CD14-positive monocyte (primary cell): ENCODE data around the gene MBD3L2B. TPM values are rescaled to one million over a fixed set of nuclear protein-coding genes. Genes with fewer than 3 reads are reported as not detected.
A peak's percentile ranks its signal among the peaks of the same experiment; 100 is the strongest.

Experiments
- DNase-seq, 3 donors: peaks; one replicate each; pipeline ENCODE4 v3.0.0-alpha.2; 2011 to 2022
- H2AFZ ChIP-seq: 2 replicates; pipeline ENCODE4 v1.6.0; 2012; ENCODE audit warnings: mild to moderate bottlenecking, low read depth, low read length, inconsistent platforms; ENCODE audit not compliant: insufficient read depth, poor library complexity, severe bottlenecking
- H3K27ac ChIP-seq, 2 donors: 1 replicate in 1 of 2; 2 replicates in 1 of 2; pipeline ENCODE4 v1.5.1; 2012 to 2013; ENCODE audit warnings: low read length in 2 of 2, control low read depth in 1 of 2, inconsistent platforms in 1 of 2, low read depth in 1 of 2, mild to moderate bottlenecking in 1 of 2
- H3K27me3 ChIP-seq, 2 donors: one replicate each; pipeline versions ENCODE4 v1.6.0 to v1.6.1; 2011 to 2013; ENCODE audit warnings: low read length in 2 of 2; ENCODE audit not compliant: control insufficient read depth in 2 of 2, insufficient read depth in 2 of 2
- H3K36me3 ChIP-seq, 2 donors: replicated peaks in 1 of 2; 1 replicate in 1 of 2; 2 replicates in 1 of 2; pipeline versions ENCODE4 v1.5.1 to v1.6.1; 2012 to 2013; ENCODE audit warnings: low read length in 2 of 2, control low read depth in 1 of 2, inconsistent platforms in 1 of 2, mild to moderate bottlenecking in 1 of 2; ENCODE audit not compliant: insufficient read depth in 2 of 2, control insufficient read depth in 1 of 2
- H3K4me1 ChIP-seq, 2 donors: 1 replicate in 1 of 2; 2 replicates in 1 of 2; pipeline versions ENCODE4 v1.5.1 to v1.6.1; 2012 to 2013; ENCODE audit warnings: low read length in 2 of 2, control low read depth in 1 of 2, inconsistent platforms in 1 of 2, mild to moderate bottlenecking in 1 of 2, moderate library complexity in 1 of 2; ENCODE audit not compliant: insufficient read depth in 2 of 2, control insufficient read depth in 1 of 2
- H3K4me2 ChIP-seq: replicated peaks from 2 replicates; pipeline ENCODE3; 2012; ENCODE audit warnings: low read length, moderate library complexity, mild to moderate bottlenecking; ENCODE audit not compliant: poor library complexity, severe bottlenecking; ENCODE audit errors: extremely low read depth
- H3K4me3 ChIP-seq, 3 experiments: fragments of 200-600 bp in 1 of 3; sonication (generic) in 1 of 3; replicated peaks in 1 of 3; 1 replicate in 2 of 3; 2 replicates in 1 of 3; pipeline ENCODE4 v1.5.1; 2011 to 2013; ENCODE audit warnings: low read length in 3 of 3, mild to moderate bottlenecking in 3 of 3, control low read depth in 2 of 3, low read depth in 2 of 3, inconsistent platforms in 1 of 3, moderate library complexity in 1 of 3
- H3K79me2 ChIP-seq: 2 replicates; pipeline ENCODE4 v1.6.0; 2012; ENCODE audit warnings: mild to moderate bottlenecking, control low read depth, inconsistent platforms, low read length, moderate library complexity; ENCODE audit not compliant: insufficient read depth
- H3K9ac ChIP-seq: 2 replicates; pipeline ENCODE4 v1.6.0; 2017; ENCODE audit warnings: low read length, mild to moderate bottlenecking; ENCODE audit not compliant: insufficient read depth, poor library complexity, severe bottlenecking
- H3K9me3 ChIP-seq, 2 donors: replicated peaks in 1 of 2; 1 replicate in 1 of 2; 2 replicates in 1 of 2; pipeline versions ENCODE4 v1.5.1 to v1.6.1; 2012 to 2013; ENCODE audit warnings: low read length in 2 of 2, control low read depth in 1 of 2; ENCODE audit not compliant: control insufficient read depth in 1 of 2, insufficient read depth in 1 of 2
- H4K20me1 ChIP-seq: 2 replicates; pipeline ENCODE4 v1.6.0; 2012; ENCODE audit warnings: mild to moderate bottlenecking, low read length, control low read depth, moderate library complexity; ENCODE audit not compliant: insufficient read depth
- H3K27ac Mint-ChIP-seq, 7 donors: one replicate each; pipeline ENCODE4 v1.8.0; 2020; ENCODE audit warnings: mild to moderate bottlenecking in 7 of 7, mixed read lengths in 7 of 7, moderate library complexity in 6 of 7, inconsistent platforms in 2 of 7
- H3K27me3 Mint-ChIP-seq, 3 donors: one replicate each; pipeline ENCODE4 v1.8.0; 2021 to 2022; ENCODE audit warnings: low read depth in 3 of 3, mild to moderate bottlenecking in 3 of 3, mixed read lengths in 3 of 3, moderate library complexity in 3 of 3, inconsistent platforms in 1 of 3
- H3K36me3 Mint-ChIP-seq, 2 donors: one replicate each; pipeline ENCODE4 v1.8.0; 2020; ENCODE audit warnings: mixed read lengths in 2 of 2, inconsistent platforms in 1 of 2, mild to moderate bottlenecking in 1 of 2
- H3K4me1 Mint-ChIP-seq: one replicate; pipeline ENCODE4 v1.8.0; 2020; ENCODE audit warnings: mild to moderate bottlenecking, mixed read lengths
- H3K4me3 Mint-ChIP-seq, 2 donors: one replicate each; pipeline ENCODE4 v1.8.0; 2020; ENCODE audit warnings: mild to moderate bottlenecking in 2 of 2, mixed read lengths in 2 of 2, moderate library complexity in 1 of 2
- H3K9me3 Mint-ChIP-seq, 7 donors: one replicate each; pipeline ENCODE4 v1.8.0; 2020 to 2022; ENCODE audit warnings: mixed read lengths in 7 of 7, mild to moderate bottlenecking in 6 of 7, moderate library complexity in 6 of 7, inconsistent platforms in 2 of 7
- WGBS: methylation state at CpG from one replicate; pipeline ENCODE4 v1.1.5; 2013; ENCODE audit warnings: missing lambda C conversion rate; ENCODE audit not compliant: insufficient coverage; 5-methylcytosine and 5-hydroxymethylcytosine counted together
- intact Hi-C, 2 donors: fragments of 100-400 bp; cut with micrococcal nuclease; formaldehyde crosslinking; loops; one replicate each; pipeline versions ENCODE4 v1.15.0 to v1.15.1; 2023
- polyA plus RNA-seq, 3 donors: library from polyadenylated mRNA; depleted of rRNA in 1 of 3; unstranded in 2 of 3; stranded (reverse) in 1 of 3; fragments of 300-500 nt in 2 of 3; fragments of >200 nt in 1 of 3; fragmentation: Illumina TruSeq in 2 of 3; gene quantifications; 1 replicate in 2 of 3; 2 replicates in 1 of 3; pipeline ENCODE4 v1.2.3, GENCODE V29; 2012 to 2021
- TF ChIP-seq, protein P1 (sequence below): fragments of 200-600 bp; IDR thresholded peaks from one replicate; pipeline ENCODE4 v1.8.0; 2022; ENCODE audit warnings: antibody characterized with exemption, mild to moderate bottlenecking

The MBD3L2B gene
- polyA plus RNA-seq, 3 donors, result not detected

- Mint-ChIP-seq H3K9me3 (peaks cover 2 to 17% (median 15%) of the 10 kb centered on the region in 7 donors), H3K4me1 (peaks cover 11% of the 10 kb centered on the region), H3K4me3 (peak within 1 kb of the TSS; percentile 93 to 97), H3K36me3 (peaks cover 23 to 38% of the 10 kb centered on the region in 2 donors), H3K27ac (peak within 1 kb of the TSS; percentile 91 to 96 (median 94)), H3K27me3 (peaks cover 0 to 2% (median 2%) of the 10 kb centered on the region in 3 donors)
- peak within 1 kb of the TSS; percentile 93 for H3K4me2 ChIP-seq
- no peaks in the 10 kb centered on the region for H4K20me1 ChIP-seq
- peaks cover 5 to 9% of the 10 kb centered on the region in 2 donors for H3K9me3 ChIP-seq
- intact Hi-C loops, result no loop called here
- peaks cover 27 to 37% of the 10 kb centered on the region in 2 donors for H3K36me3 ChIP-seq
- 0% methylated on average over 54 of the region's 56 CpGs for WGBS
- peak within 1 kb of the TSS; percentile 93 for H3K9ac ChIP-seq
- peak within 1 kb of the TSS; percentile 95 for H2AFZ ChIP-seq
- no peaks in the 10 kb centered on the region for H3K27me3 ChIP-seq
- H3K4me1 ChIP-seq, result peaks cover 7 to 16% of the 10 kb centered on the region in 2 donors
- H3K4me3 ChIP-seq, result peak within 1 kb of the TSS; percentile 55 to 100 (median 99)
- H3K27ac ChIP-seq, result peak within 1 kb of the TSS; percentile 90 to 95
- H3K79me2 ChIP-seq, result peaks cover 27% of the 10 kb centered on the region
- DNase-seq, result peak; percentile 97 to 99 (median 97)
- TF ChIP-seq, protein P1, sequence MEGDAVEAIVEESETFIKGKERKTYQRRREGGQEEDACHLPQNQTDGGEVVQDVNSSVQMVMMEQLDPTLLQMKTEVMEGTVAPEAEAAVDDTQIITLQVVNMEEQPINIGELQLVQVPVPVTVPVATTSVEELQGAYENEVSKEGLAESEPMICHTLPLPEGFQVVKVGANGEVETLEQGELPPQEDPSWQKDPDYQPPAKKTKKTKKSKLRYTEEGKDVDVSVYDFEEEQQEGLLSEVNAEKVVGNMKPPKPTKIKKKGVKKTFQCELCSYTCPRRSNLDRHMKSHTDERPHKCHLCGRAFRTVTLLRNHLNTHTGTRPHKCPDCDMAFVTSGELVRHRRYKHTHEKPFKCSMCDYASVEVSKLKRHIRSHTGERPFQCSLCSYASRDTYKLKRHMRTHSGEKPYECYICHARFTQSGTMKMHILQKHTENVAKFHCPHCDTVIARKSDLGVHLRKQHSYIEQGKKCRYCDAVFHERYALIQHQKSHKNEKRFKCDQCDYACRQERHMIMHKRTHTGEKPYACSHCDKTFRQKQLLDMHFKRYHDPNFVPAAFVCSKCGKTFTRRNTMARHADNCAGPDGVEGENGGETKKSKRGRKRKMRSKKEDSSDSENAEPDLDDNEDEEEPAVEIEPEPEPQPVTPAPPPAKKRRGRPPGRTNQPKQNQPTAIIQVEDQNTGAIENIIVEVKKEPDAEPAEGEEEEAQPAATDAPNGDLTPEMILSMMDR, result no peak
These were observed 48.0 kb upstream of the MBD3L2B start, which contains the start of gene ZNF557 for GRCh38 chr19:7069042-7069903. Gene ZNF557 (plus strand): TSS chr19:7069703. CDS start chr19:7075075, 5,372 bp downstream.

- Histone ChIP-seq H3K4me1 (peaks cover 7 to 16% of the 10 kb centered on the region in 2 donors), H3K4me2 (peak overlapping the region; percentile 93), H3K27me3 (no peaks in the 10 kb centered on the region), H2AFZ (peak overlapping the region; percentile 38), H3K9me3 (peaks cover 3 to 5% of the 10 kb centered on the region in 2 donors), H3K27ac (no peak overlapping the region), H4K20me1 (no peaks in the 10 kb centered on the region), H3K79me2 (peaks cover 27% of the 10 kb centered on the region), H3K9ac (no peak overlapping the region), H3K4me3 (peak overlapping the region in 1 of 3 experiments; percentile 99), H3K36me3 (peaks cover 22 to 30% of the 10 kb centered on the region in 2 donors)
- Mint-ChIP-seq H3K4me3 (peak overlapping the region in 1 of 2 donors; percentile 97), H3K27ac (peak overlapping the region in 5 of 7 donors; percentile 67 to 96 (median 94)), H3K36me3 (peaks cover 17 to 31% of the 10 kb centered on the region in 2 donors), H3K27me3 (peaks cover 3 to 4% (median 3%) of the 10 kb centered on the region in 3 donors), H3K9me3 (peaks cover 0 to 12% (median 9%) of the 10 kb centered on the region in 7 donors), H3K4me1 (peaks cover 11% of the 10 kb centered on the region)
- TF ChIP-seq, protein P1, result no peak
- no CpG with 5 or more reads among the region's 6 CpGs for whole genome bisulfite sequencing
- intact Hi-C loops, result no loop called here
- DNase-seq, result no peak
These were observed 47.4 kb upstream of the MBD3L2B start for GRCh38 chr19:7068599-7068998.
